PFSK-1 (cell line): ENCODE results near the gene WNK1.

ENCODE experiments used
- FOXP2 ChIP-seq: optimal IDR thresholded peaks from 2 replicates; pipeline ENCODE3; 2011; ENCODE audit warnings: borderline replicate concordance, control low read depth, inconsistent platforms; ENCODE audit not compliant: insufficient read depth; ENCODE audit errors: extremely low read length, extremely low read depth
- POLR2AphosphoS5 ChIP-seq: IDR thresholded peaks from 2 replicates; pipeline ENCODE4 v1.6.1; 2012; ENCODE audit warnings: low read depth, mild to moderate bottlenecking, control low read depth, low read length, moderate library complexity
- REST ChIP-seq, 2 experiments: IDR thresholded peaks; 2 replicates each; pipeline versions ENCODE4 v1.6.1 to v1.8.0; 2011 to 2012; ENCODE audit warnings: low read depth in 2 of 2, low read length in 2 of 2, control low read depth in 1 of 2, inconsistent platforms in 1 of 2, mild to moderate bottlenecking in 1 of 2, moderate library complexity in 1 of 2; ENCODE audit not compliant: insufficient read depth in 1 of 2
- SIN3A ChIP-seq: IDR thresholded peaks from 2 replicates; pipeline ENCODE4 v1.6.1; 2012; ENCODE audit warnings: mild to moderate bottlenecking, low read length, moderate library complexity, borderline replicate concordance; ENCODE audit not compliant: insufficient read depth
- TAF1 ChIP-seq: IDR thresholded peaks from 2 replicates; pipeline ENCODE4 v1.6.1; 2012; ENCODE audit warnings: low read length, control low read depth, borderline replicate concordance; ENCODE audit not compliant: insufficient read depth

Gene WNK1

GRCh38 chr12:724194-724855 is 28.1 kb upstream of the WNK1 start:
- TF ChIP-seq POLR2AphosphoS5 = no peak
- no peak for TF ChIP-seq SIN3A
- no peak for TF ChIP-seq FOXP2
- no peak for TF ChIP-seq TAF1
- no peak for TF ChIP-seq REST (IDR thresholded peaks at IDR 0.05; ENCODE audit: insufficient read depth in 1 of 2, low read depth in 2 of 2, low read length in 2 of 2)

DNA sequence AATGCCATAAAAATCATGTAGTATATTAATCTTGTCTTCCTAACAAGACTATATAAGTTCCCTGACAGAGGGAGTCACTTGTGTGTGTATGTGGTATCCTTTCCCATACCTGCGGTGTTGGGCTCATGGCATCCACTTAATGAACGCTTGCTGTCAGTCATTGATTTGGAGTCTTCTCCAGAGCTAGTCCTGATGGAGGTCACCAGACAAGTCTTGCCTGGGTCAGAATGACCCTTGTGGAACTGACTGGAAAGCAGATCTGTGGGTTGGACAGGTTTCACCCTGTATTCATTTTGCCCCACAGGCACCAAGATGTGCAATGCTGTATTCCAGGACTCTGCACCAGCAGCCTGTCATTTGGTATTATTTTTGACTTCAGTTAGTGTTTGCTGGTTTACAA is 27.3 kb upstream of the WNK1 start:
- TF ChIP-seq SIN3A (no peak), TAF1 (no peak), FOXP2 (no peak), REST (IDR thresholded peaks at IDR 0.05; ENCODE audit: insufficient read depth in 1 of 2, low read depth in 2 of 2, low read length in 2 of 2) (no peak), POLR2AphosphoS5 (no peak)

DNA sequence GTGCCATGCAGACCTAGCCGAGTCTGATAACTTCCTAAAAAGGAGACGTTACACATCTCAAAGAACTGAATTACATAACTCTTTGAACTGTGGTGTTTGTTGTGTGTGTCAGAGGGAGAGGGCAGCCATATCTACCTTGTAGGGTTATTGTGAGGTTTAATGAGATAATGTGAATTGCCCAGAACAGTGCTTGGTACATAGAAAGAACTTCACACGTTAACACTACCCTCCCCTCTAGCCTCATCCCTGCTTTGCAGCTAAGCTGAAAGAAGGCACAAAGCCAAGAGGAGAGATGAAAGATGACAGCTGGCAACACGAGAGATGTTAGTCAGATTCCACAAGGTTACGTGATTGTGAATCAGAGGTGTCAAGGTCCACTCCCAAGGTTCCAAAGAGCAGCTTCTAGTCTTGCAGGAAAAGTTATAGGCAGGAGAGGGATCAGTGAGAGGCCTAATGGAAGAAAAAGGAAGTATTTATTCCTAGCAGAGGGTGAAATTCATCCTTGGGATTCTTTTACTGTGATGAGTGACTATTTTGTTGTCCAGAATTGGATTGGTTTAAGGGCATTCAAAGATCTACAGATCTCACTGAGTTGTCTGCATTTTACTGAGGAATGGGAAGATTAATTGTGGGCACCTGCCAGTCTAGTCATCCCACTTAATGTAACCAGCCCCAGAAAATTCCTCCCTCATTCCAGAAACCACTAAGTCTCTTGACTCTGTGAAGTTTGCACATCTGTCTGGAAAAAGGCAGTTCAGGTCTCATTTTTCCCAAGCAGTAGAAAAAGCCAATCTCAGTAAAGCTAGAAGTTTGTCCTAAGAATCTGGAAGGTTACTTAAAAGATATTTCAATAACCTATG is 25.9 kb upstream of the WNK1 start:
- TF ChIP-seq FOXP2 (no peak), TAF1 (no peak), SIN3A (no peak), POLR2AphosphoS5 (no peak), REST (IDR thresholded peaks at IDR 0.05; ENCODE audit: insufficient read depth in 1 of 2, low read depth in 2 of 2, low read length in 2 of 2) (no peak)

DNA sequence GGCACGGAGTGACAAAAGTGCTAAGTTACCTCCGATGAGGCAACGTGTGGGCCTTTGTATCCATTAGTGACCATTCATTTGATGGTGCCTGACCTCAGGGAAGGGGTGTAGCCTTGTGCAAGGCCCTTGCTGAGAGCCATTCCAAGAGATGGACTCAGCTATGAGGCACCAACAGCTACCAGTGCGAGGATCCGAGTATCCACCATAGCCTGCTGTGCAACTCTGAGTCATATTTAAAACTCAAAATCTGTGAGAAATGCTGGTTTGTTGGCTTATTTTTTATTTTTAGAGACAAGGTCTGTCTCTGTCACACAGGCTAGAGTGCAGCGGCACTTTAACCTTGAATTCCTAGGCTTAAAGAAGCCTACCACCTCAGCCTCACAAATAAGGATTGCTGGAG is 25.1 kb upstream of the WNK1 start:
- TF ChIP-seq POLR2AphosphoS5 = no peak

GRCh38 chr12:728781-729180 is 23.6 kb upstream of the WNK1 start:
- no peak for TF ChIP-seq TAF1
- TF ChIP-seq POLR2AphosphoS5 = no peak
- TF ChIP-seq SIN3A = no peak
- no peak for TF ChIP-seq FOXP2
- TF ChIP-seq REST (IDR thresholded peaks at IDR 0.05; ENCODE audit: insufficient read depth in 1 of 2, low read depth in 2 of 2, low read length in 2 of 2) = no peak
